ENCODE measurements around the gene SAV1. TPM values are rescaled to one million over a fixed set of nuclear protein-coding genes. Genes with fewer than 3 reads are reported as not detected.

Gene SAV1
- total RNA-seq (36.1 and 39.7 TPM in 2 replicates), polyA plus RNA-seq (22.4 and 28.3 TPM in 2 replicates), polyA minus RNA-seq (28.4 and 34.4 TPM in 2 replicates)
- total RNA-seq (2013) = 51.0 TPM

- Histone ChIP-seq H3K9ac (ENCODE audit: low read length) (peak within 1 kb of the TSS; percentile 97), H3K36me3 (replicated peaks in 1 of 2; ENCODE audit: control extremely low read depth in 1 of 2, control insufficient read depth in 1 of 2, extremely low read depth in 1 of 2, insufficient read depth in 2 of 2, low read length in 1 of 2) (peaks cover 1 to 9% of the 10 kb centered on the region in 2 experiments), H3K4me2 (replicated peaks; ENCODE audit: low read depth, low read length, poor library complexity, severe bottlenecking) (peak within 1 kb of the TSS; percentile 88), H3K79me2 (ENCODE audit: control insufficient read depth, insufficient read depth, low read length) (peaks cover 42% of the 10 kb centered on the region), H3K4me1 (ENCODE audit: control insufficient read depth in 2 of 2, insufficient read depth in 2 of 2, low read length in 2 of 2) (peaks cover 22 to 42% of the 10 kb centered on the region in 2 donors), H4K20me1 (ENCODE audit: control insufficient read depth, insufficient read depth, low read length, poor library complexity, severe bottlenecking) (no peaks in the 10 kb centered on the region), H2AFZ (ENCODE audit: insufficient read depth, low read depth, low read length, poor library complexity, severe bottlenecking) (peak within 1 kb of the TSS; percentile 73), H3K27me3 (replicated peaks in 1 of 4; ENCODE audit: control extremely low read depth in 1 of 4, control insufficient read depth in 3 of 4, insufficient read depth in 4 of 4, low read length in 3 of 4) (no peaks in the 10 kb centered on the region), H3K9me3 (ENCODE audit: control extremely low read depth in 1 of 3, control insufficient read depth in 2 of 3, insufficient read depth in 1 of 3, low read length in 2 of 3) (no peaks in the 10 kb centered on the region), H3K4me3 (ENCODE audit: control extremely low read depth in 1 of 5, extremely low read depth in 1 of 5, insufficient read depth in 1 of 5, low read depth in 2 of 5, low read length in 4 of 5) (peak within 1 kb of the TSS; percentile 47 to 93 (median 70)), H3K27ac (ENCODE audit: low read length in 2 of 2) (peak within 1 kb of the TSS; percentile 83 to 91)
- intact Hi-C loops (cut with micrococcal nuclease) = loop anchor here (2.0 to 5.0 kb wide), 5 partner anchors 15 to 356 kb away; partner anchors contain the start of genes DMAC2L, L2HGDH and NIN
- TF ChIP-seq CTCF (IDR thresholded peaks at IDR 0.05) = no peak
- no peak for TF ChIP-seq EZH2 (IDR thresholded peaks at IDR 0.05; ENCODE audit: borderline replicate concordance, insufficient read depth, low read depth, low read length, poor library complexity, severe bottlenecking)
- peak; percentile 63 for ATAC-seq (ENCODE audit: low read depth)
- Mint-ChIP-seq H3K4me3 (no peak within 1 kb of the TSS), H3K4me1 (peaks cover 26% of the 10 kb centered on the region), H3K27ac (no peak within 1 kb of the TSS), H3K27me3 (no peaks in the 10 kb centered on the region), H3K9me3 (ENCODE audit: insufficient read depth) (no peaks in the 10 kb centered on the region)
- ChIA-PET POLR2A (interaction anchor here (0.8 to 1.1 kb wide), 2 partner anchors 9 to 192 kb away, joined by 3 to 4 read pairs; no protein-coding TSS in a partner anchor), CTCF (interaction anchor here (1.1 kb wide), 1 partner anchor 9 kb away, joined by 3 read pairs; no protein-coding TSS in a partner anchor)
- peak; percentile 80 for DNase-seq
- under 1% methylated on average over 87 of the region's 92 CpGs for WGBS (ENCODE audit: insufficient coverage)
Measured at GRCh38 chr14:50667996-50668825, at the start of gene SAV1. Gene SAV1 (minus strand): TSS chr14:50668306. CDS start chr14:50667967, 339 bp downstream.

- H3K4me1 ChIP-seq (ENCODE audit: control insufficient read depth in 2 of 2, insufficient read depth in 2 of 2, low read length in 2 of 2) = no peaks in the 10 kb centered on the region
- no peak overlapping the region for H2AFZ ChIP-seq (ENCODE audit: insufficient read depth, low read depth, low read length, poor library complexity, severe bottlenecking)
- no peaks in the 10 kb centered on the region for H3K79me2 ChIP-seq (ENCODE audit: control insufficient read depth, insufficient read depth, low read length)
- ATAC-seq (ENCODE audit: low read depth) (no peak), DNase-seq (no peak)
- H4K20me1 ChIP-seq (ENCODE audit: control insufficient read depth, insufficient read depth, low read length, poor library complexity, severe bottlenecking) = no peaks in the 10 kb centered on the region
- no peak overlapping the region for H3K4me3 Mint-ChIP-seq
- intact Hi-C loops (cut with micrococcal nuclease) = no loop called here
- WGBS (ENCODE audit: insufficient coverage) = 96% methylated on average over 4 of the region's 7 CpGs
- H3K9me3 ChIP-seq (ENCODE audit: control extremely low read depth in 1 of 3, control insufficient read depth in 2 of 3, insufficient read depth in 1 of 3, low read length in 2 of 3) = no peaks in the 10 kb centered on the region
- H3K4me3 ChIP-seq (ENCODE audit: control extremely low read depth in 1 of 5, extremely low read depth in 1 of 5, insufficient read depth in 1 of 5, low read depth in 2 of 5, low read length in 4 of 5) = no peak overlapping the region
- ChIA-PET CTCF (interaction anchor here (0.6 to 1.4 kb wide), 3 partner anchors 47 to 143 kb away, joined by 3 read pairs; no protein-coding TSS in a partner anchor), POLR2A (interaction anchor here (0.5 kb wide), 1 partner anchor 12 kb away, joined by 3 read pairs; no protein-coding TSS in a partner anchor)
- no peak overlapping the region for H3K27ac ChIP-seq (ENCODE audit: low read length in 2 of 2)
- no peak overlapping the region for H3K27ac Mint-ChIP-seq
- no peak overlapping the region for H3K9ac ChIP-seq (ENCODE audit: low read length)
- H3K27me3 ChIP-seq (replicated peaks in 1 of 4; ENCODE audit: control extremely low read depth in 1 of 4, control insufficient read depth in 3 of 4, insufficient read depth in 4 of 4, low read length in 3 of 4) = no peaks in the 10 kb centered on the region
- no peaks in the 10 kb centered on the region for H3K9me3 Mint-ChIP-seq (ENCODE audit: insufficient read depth)
- no peaks in the 10 kb centered on the region for H3K27me3 Mint-ChIP-seq
- TF ChIP-seq EZH2 (IDR thresholded peaks at IDR 0.05; ENCODE audit: borderline replicate concordance, insufficient read depth, low read depth, low read length, poor library complexity, severe bottlenecking) (no peak), CTCF (IDR thresholded peaks at IDR 0.05) (no peak)
- H3K4me2 ChIP-seq (replicated peaks; ENCODE audit: low read depth, low read length, poor library complexity, severe bottlenecking) = no peak overlapping the region
- H3K36me3 ChIP-seq (replicated peaks in 1 of 2; ENCODE audit: control extremely low read depth in 1 of 2, control insufficient read depth in 1 of 2, extremely low read depth in 1 of 2, insufficient read depth in 2 of 2, low read length in 1 of 2) = peaks cover 5 to 14% of the 10 kb centered on the region in 2 experiments
- no peaks in the 10 kb centered on the region for H3K4me1 Mint-ChIP-seq
Measured at GRCh38 chr14:50717811-50718210, 49.7 kb upstream of the SAV1 start.
